ENCODE results near the gene PARVA.

Gene PARVA

GRCh38 chr11:12433571-12434324, 56.4 kb downstream of the PARVA start:
- DNase-seq (ENCODE audit: low read depth) = no peak
- no peak overlapping the region for H3K4me3 ChIP-seq (ENCODE audit: low read depth, low read length)
- no peak for TF ChIP-seq MYC (IDR thresholded peaks at IDR 0.05; ENCODE audit: low read depth, low read length)
- TF ChIP-seq CTCF (IDR thresholded peaks at IDR 0.05; ENCODE audit: low read depth, low read length) = no peak
- TF ChIP-seq POLR2A (IDR thresholded peaks at IDR 0.05; ENCODE audit: extremely low read depth, insufficient read length) = no peak
- no peak for TF ChIP-seq MAX (IDR thresholded peaks at IDR 0.05; ENCODE audit: low read depth, low read length)

- no peak overlapping the region for H3K4me3 ChIP-seq (ENCODE audit: low read depth, low read length)
- DNase-seq (ENCODE audit: low read depth) = no peak
- no peak for TF ChIP-seq POLR2A (IDR thresholded peaks at IDR 0.05; ENCODE audit: extremely low read depth, insufficient read length)
- TF ChIP-seq MAX (IDR thresholded peaks at IDR 0.05; ENCODE audit: low read depth, low read length) = no peak
- TF ChIP-seq MYC (IDR thresholded peaks at IDR 0.05; ENCODE audit: low read depth, low read length) = no peak
- TF ChIP-seq CTCF (IDR thresholded peaks at IDR 0.05; ENCODE audit: low read depth, low read length) = no peak
These were observed 56.9 kb downstream of the PARVA start for GRCh38 chr11:12434325-12434654.

GRCh38 chr11:12435264-12435663, 57.9 kb downstream of the PARVA start:
- DNase-seq (ENCODE audit: low read depth) = no peak
- H3K4me3 ChIP-seq (ENCODE audit: low read depth, low read length) = no peak overlapping the region
- no peak for TF ChIP-seq MYC (IDR thresholded peaks at IDR 0.05; ENCODE audit: low read depth, low read length)
- no peak for TF ChIP-seq CTCF (IDR thresholded peaks at IDR 0.05; ENCODE audit: low read depth, low read length)
- TF ChIP-seq POLR2A (IDR thresholded peaks at IDR 0.05; ENCODE audit: extremely low read depth, insufficient read length) = no peak
- TF ChIP-seq MAX (IDR thresholded peaks at IDR 0.05; ENCODE audit: low read depth, low read length) = no peak

GRCh38 chr11:12436266-12436665, 58.9 kb downstream of the PARVA start:
- H3K4me3 ChIP-seq (ENCODE audit: low read depth, low read length) = no peak overlapping the region
- no peak for DNase-seq (ENCODE audit: low read depth)
- TF ChIP-seq MAX (IDR thresholded peaks at IDR 0.05; ENCODE audit: low read depth, low read length) (no peak), MYC (IDR thresholded peaks at IDR 0.05; ENCODE audit: low read depth, low read length) (no peak), CTCF (IDR thresholded peaks at IDR 0.05; ENCODE audit: low read depth, low read length) (no peak), POLR2A (IDR thresholded peaks at IDR 0.05; ENCODE audit: extremely low read depth, insufficient read length) (no peak)

GRCh38 chr11:12438291-12438690, 60.9 kb downstream of the PARVA start:
- TF ChIP-seq MYC (IDR thresholded peaks at IDR 0.05; ENCODE audit: low read depth, low read length) (no peak), CTCF (IDR thresholded peaks at IDR 0.05; ENCODE audit: low read depth, low read length) (no peak), POLR2A (IDR thresholded peaks at IDR 0.05; ENCODE audit: extremely low read depth, insufficient read length) (no peak), MAX (IDR thresholded peaks at IDR 0.05; ENCODE audit: low read depth, low read length) (no peak)
- H3K4me3 ChIP-seq (ENCODE audit: low read depth, low read length) = no peak overlapping the region
- DNase-seq (ENCODE audit: low read depth) = no peak
